Inferior parietal cortex (tissue), 1 donor: ENCODE results near the gene IGLL1.
"Not testable (repeated sequence)": the region's sequence is repeated elsewhere in the genome, so short reads cannot be mapped to it uniquely, and the experiment has no call there.

ENCODE experiments used
- DNase-seq: peaks from one replicate; pipeline ENCODE4 v3.0.0-alpha.2; 2016; ENCODE audit errors: extremely low spot score

Gene IGLL1

DNA sequence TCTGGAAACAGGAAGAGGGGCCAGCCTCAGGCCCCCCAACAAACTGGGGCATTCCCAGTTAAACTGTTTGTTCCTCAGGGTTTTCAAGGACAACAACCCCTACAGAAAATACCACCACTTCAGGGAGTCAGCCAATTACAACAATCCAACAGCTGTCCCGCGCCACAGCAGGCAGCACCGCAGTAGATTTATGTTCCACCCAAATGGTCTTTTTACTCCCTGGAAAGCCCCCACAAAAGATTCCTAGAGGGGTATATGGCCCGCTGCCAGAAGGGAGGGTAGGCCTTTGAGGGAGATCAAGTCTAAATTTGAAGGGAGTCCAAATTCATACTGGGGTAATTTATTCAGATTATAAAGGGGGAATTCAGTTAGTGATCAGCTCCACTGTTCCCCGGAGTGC, 39.3 kb downstream of the IGLL1 start:
- DNase-seq = not testable (repeated sequence)

DNA sequence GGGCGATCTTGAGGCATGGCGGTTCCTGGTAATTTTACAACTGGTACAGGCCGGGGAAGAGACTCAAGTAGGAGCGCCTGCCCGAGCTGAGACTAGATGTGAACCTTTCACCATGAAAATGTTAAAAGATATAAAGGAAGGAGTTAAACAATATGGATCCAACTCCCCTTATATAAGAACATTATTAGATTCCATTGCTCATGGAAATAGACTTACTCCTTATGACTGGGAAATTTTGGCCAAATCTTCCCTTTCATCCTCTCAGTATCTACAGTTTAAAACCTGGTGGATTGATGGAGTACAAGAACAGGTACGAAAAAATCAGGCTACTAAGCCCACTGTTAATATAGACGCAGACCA, 40.3 kb downstream of the IGLL1 start:
- DNase-seq = not testable (repeated sequence)

DNA sequence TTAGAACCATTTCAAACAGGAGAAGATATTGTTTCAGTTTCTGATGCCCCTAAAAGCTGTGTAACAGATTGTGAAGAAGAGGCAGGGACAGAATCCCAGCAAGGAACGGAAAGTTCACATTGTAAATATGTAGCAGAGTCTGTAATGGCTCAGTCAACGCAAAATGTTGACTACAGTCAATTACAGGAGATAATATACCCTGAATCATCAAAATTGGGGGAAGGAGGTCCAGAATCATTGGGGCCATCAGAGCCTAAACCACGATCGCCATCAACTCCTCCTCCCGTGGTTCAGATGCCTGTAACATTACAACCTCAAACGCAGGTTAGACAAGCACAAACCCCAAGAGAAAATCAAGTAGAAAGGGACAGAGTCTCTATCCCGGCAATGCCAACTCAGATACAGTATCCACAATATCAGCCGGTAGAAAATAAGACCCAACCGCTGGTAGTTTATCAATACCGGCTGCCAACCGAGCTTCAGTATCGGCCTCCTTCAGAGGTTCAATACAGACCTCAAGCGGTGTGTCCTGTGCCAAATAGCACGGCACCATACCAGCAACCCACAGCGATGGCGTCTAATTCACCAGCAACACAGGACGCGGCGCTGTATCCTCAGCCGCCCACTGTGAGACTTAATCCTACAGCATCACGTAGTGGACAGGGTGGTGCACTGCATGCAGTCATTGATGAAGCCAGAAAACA, 40.8 kb downstream of the IGLL1 start:
- peak; percentile 91 for DNase-seq

DNA sequence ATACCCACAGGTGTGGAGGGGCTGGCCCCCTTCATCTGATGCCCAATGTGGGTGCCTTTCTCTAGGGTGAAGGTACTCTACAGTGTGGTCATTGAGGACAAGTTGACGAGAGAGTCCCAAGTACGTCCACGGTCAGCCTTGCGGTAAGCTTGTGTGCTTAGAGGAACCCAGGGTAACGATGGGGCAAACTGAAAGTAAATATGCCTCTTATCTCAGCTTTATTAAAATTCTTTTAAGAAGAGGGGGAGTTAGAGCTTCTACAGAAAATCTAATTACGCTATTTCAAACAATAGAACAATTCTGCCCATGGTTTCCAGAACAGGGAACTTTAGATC, 41.4 kb downstream of the IGLL1 start:
- DNase-seq = not testable (repeated sequence)

DNA sequence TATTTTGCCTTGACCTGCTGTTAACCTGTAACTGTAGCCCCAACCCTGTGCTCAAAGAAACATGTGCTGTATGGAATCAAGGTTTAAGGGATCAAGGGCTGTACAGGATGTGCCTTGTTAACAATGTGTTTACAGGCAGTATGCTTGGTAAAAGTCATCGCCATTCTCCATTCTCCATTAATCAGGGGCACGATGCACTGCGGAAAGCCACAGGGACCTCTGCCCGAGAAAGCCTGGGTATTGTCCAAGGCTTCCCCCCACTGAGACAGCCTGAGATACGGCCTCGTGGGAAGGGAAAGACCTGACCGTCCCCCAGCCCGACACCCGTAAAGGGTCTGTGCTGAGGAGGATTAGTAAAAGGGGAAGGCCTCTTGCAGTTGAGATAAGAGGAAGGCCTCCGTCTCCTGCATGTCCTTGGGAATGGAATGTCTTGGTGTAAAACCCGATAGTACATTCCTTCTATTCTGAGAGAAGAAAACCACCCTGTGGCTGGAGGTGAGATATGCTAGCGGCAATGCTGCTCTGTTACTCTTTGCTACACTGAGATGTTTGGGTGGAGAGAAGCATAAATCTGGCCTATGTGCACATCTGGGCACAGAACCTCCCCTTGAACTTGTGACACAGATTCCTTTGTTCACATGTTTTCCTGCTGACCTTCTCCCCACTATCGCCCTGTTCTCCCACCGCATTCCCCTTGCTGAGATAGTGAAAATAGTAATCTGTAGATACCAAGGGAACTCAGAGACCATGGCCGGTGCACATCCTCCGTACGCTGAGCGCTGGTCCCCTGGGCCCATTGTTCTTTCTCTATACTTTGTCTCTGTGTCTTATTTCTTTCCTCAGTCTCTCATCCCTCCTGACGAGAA, 42.0 kb downstream of the IGLL1 start:
- DNase-seq = not testable (repeated sequence)

DNA sequence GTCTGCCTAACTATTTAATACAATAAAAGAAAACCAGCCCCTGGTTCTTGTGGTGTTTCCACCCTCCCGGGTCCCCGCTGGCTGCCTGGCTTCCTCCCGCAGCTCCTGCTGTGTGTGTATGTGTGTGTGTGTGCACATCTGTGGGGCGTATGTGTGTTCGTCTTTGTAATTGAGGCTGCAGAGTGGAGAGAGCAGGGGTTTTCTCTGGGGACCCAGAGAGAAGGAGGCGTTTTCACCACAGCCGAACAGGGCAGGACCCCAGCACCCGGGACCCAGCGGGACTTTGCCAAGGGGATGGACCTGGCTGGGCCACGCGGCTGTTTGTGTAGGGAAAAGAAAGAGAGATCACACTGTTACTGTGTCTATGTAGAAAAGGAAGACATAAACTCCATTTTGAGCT, 42.7 kb downstream of the IGLL1 start:
- DNase-seq = no peak

DNA sequence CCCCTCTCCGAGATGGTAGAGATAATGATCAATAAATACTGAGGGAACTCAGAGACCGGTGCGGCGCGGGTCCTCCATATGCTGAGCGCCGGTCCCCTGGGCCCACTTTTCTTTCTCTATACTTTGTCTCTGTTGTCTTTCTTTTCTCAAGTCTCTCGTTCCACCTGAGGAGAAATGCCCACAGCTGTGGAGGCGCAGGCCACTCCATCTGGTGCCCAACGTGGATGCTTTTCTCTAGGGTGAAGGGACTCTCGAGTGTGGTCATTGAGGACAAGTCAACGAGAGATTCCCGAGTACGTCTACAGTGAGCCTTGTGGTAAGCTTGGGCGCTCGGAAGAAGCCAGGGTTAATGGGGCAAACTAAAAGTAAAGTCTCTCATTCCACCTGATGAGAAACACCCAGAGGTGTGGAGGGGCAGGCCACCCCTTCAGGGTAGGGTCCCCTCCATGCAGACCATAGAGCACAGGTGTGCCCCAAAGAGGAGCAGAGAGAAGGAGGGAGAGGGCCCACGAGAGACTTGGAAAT, 43.2 kb downstream of the IGLL1 start:
- no peak for DNase-seq

DNA sequence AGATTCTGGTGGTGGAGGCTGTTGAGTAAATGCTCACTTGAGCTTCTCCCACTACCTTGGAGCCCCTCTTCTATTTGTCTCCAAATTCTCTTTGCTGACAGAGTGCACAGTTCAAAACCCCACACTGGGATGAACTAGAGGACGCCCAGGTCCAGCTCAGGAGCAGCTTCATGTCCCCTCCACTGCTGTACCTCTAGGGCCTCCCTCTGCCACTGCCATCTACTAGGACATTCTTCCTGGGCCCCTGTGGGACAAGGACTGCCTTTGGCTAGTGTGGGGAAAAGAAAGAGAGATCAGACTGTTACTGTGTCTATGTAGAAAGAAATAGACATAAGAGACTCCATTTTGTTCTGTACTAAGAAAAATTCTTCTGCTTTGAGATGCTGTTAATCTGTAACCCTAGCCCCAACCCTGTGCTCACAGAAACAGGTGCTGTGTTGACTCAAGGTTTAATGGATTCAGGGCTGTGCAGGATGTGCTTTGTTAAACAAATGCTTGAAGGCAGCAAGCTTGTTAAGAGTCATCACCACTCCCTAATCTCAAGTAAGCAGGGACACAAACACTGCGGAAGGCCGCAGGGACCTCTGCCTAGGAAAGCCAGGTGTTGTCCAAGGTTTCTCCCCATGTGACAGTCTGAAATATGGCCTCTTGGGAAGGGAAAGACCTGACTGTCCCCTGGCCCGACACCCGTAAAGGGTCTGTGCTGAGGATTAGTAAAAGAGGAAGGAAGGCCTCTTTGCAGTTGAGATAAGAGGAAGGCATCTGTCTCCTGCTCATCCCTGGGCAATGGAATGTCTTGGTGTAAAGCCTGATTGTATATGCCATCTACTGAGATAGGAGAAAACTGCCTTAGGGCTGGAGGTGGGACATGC, 44.1 kb downstream of the IGLL1 start:
- not testable (repeated sequence) for DNase-seq

DNA sequence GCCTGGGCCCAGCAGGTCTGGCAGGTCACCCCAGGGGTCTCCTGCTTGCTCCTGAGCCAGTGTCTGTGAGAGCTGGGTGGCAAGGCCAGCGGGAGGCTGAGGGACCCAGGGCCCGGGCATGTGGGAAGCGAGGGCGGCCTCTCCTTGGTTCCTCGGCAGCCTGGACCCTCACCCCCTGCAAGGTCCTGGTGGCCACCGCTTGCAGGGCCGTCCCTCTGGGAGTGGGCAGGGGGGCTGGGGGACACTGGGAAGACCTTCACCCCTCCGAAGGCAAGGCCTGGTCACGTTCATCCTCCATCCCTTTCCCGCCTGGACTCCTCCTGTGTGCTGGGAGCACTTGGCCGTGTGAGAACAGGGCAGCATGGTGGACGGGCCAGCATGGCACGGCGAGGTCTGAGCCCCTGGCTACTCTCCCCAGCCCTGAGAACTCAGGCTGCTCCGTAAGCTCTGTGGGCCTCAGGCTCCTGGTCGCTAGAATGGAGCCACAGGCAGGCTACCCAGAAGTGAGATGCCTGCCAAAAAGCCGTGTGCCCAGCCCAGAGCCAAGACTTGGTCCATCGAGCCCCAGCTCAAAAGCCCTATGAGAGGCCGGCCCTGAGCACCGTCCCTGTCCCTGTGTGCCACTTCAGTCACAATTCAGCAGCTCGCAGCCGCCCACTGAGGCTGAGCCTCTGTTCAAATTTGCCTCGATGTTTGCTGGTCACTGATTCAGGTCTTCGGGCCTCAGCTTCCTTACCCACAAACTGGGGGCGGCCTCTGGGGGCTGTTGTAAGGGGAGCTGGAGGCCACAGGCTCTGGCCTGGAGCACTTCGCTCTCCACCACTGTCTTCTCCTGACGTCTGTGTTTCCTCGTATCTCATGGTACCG, 45.0 kb downstream of the IGLL1 start:
- DNase-seq = no peak

DNA sequence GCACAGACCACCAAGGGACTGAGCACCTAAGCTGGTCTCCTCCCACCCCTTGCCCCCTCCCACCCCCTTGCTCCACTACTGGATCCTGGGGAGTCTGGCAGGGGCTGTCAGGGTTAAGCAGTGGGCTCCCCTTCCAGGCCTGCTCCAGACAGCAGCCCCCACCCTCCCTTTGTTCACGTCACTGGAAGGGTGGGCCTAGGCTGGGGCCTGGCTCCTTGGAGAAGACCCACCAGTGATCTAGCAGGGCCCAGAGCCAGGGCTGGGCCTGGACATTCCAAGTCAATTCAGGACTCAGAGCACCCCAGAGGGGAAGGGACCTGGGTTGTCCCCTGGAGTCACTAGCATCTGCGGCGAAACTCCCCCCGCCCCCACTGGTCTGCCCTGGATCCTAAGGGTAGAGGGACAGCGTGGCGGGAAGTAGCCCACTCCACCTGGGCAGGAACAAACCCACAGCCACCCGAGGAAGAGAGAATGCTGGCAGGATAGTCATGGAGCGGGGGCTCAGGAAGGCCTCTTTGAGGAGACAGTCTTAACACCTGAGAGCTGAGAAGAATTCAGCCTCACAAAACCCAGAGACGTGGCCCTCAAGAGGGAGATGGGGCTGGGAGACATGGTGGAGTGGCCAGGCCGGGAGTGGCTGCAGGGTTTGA, 45.8 kb downstream of the IGLL1 start:
- DNase-seq = no peak

DNA sequence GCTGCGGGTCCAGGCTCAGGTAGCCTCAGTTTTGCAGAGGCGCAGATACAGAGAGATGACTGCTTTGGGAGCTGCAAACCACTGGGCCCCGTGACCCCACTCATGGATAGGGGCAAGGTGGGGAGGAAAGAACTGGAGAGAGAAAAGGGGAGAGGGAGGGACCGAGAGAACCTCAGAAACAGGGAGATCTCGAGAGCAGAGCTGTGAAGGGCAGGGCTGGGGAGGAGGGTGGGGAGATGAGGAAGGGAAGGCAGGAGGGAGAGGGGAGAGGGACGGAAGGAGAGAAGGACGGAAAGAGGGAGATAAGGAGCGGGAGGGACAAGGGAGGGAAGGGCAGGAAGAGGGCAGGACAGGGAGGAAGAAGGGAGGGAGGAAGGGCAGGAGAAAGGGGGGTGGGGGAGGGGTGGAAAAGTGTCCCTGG, 46.3 kb downstream of the IGLL1 start:
- DNase-seq = no peak

DNA sequence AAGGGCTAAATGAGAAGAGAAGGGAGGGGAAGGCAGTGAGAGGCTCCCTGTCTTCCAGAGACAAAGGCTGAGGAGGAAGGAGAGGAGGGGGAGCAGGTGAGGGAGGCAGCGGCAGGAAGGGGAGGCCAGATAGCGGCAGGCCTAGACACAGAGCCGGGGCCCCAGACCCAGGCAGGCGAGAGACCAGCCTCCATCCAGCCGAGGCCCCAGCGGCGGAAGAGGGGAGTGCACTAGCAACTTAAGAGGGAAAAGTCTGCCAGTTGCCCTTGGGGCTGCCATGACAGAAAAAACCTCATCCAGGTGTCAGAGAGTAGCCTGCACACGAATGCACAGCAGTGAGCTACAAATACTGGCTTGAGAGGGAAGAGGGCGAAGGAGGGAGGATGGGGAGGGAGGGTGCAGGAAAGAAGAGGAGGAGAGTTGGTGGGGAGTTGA, 46.7 kb downstream of the IGLL1 start:
- no peak for DNase-seq

DNA sequence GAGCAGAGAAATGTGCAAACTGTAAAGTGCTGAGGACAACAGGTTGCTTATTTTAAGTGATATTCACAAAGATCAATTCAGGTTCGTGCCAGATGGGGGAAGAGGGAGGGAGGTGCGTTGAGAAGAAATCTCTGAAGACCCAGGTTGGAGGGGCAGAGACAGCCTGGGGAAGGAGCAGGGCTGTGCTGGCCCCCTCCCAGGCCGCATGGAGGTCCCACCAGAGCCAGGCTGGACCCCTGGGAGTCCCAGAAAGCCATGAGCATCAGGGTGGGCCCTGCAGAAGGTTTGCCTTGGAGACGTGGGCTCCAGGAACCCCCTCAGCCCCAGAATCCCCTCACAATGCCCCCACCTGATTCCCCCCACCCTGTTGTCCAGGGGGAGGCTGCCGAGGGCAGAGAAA, 47.4 kb downstream of the IGLL1 start:
- DNase-seq = no peak

DNA sequence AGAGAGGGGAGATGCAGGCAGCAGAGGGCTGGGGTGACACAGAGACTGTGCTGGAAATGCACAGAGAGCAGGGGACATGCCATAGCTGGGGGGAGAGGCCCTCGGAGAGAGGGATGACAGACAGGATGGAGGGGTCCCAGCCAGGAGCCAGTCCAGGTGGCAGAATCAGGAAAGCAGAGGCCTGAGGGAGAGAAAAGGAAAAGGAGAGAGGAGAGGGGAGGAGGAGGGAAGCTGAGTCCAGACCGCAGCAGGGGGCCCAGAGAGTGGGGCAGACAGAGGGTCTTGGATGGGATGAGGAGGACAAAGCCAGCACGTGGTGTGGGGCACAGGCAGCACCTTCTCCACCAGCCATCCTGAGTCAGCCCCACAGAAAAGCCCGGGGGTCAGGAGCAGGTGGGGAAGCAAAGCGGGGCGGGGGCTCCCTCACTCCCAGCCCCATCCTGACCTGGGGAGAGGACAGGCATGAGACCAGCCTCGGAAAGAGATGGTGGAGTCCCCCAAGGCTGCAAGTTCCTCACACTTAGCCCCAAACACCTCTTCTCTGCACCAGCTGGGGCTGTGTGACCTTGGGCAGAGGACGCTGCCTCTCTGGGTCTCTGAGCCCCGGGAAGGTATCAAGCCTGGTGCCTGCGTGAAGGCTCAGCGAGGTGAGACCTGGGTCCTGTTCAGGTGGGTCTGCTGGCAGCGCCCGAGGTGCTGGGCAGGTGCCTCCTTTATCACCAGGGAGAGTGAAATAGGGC, 48.0 kb downstream of the IGLL1 start:
- DNase-seq = no peak

DNA sequence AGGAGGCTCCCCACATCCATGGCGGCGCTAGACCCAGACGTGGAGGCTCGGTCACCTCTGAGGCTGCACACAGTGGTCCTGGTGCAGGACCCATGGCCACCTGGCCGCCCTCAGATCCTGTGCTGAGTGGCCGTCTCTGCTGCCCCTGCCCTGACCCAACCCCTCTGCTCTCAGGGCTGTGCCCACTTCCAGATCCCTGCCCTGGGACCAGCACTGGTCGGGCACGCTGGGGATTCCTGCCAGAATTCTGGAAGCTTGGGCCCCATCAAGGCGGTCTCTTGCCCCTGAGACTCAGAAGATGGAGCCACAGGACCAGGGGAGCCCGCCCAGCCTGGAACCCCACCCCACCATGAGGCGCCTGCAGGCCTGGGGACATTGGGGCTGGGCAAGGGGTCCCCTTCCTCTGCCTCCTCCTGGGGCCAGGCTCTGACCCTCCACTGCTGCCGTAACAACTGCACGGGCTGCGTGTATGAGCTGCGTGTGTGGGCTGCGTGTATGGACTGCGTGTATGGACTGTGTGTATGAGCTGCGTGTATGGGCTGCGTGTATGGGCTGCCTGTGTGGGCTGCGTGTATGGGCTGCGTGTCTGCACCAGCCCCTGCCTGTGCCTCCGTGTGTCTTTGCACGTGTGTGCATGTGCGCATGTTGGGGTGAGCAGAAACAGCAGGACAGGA, 48.7 kb downstream of the IGLL1 start:
- no peak for DNase-seq

DNA sequence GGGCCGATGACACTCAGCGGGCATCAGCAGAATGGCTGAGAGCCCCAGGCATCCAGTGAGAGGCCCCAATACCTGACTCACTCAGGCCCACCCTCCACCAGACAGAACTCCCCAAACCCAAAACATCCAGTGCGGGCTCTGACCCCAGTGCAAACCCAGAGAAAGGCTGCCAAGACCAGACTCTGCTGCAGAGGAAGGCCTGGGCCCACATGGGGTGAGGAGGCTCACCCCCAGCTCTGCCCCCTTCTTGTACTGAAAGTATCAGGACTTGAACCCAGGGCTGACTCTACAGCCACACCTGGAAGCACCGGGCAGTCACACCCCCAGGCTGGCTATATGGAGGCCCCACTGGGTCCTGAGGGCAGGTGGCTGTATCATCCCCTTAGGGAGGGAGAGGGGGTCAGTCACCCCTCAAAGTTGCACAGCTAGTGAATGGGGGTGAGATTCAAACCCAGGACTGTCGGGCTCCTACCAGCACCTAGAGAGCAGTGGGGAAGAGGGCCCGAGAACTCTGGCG, 49.3 kb downstream of the IGLL1 start:
- no peak for DNase-seq

DNA sequence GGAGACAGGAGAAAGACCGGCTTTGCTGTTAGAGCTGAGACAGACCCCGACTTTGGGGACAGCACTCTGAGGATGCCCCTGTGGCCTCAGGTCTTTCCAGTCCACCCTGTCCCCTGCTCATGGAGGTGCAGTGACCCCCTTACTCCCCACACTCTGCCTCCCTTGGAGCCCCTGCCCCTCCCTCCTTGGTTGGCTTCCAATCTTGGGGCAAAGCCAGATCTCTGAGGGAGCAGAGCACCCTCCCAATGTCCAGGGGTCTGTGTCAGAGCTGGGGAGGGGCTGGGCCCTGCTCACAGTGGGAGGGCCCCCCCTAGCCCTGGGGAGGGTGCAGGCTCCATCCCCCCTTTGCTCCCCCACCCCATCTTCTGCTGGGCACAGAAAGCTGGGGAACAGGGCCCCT, 50.0 kb downstream of the IGLL1 start:
- DNase-seq = no peak

DNA sequence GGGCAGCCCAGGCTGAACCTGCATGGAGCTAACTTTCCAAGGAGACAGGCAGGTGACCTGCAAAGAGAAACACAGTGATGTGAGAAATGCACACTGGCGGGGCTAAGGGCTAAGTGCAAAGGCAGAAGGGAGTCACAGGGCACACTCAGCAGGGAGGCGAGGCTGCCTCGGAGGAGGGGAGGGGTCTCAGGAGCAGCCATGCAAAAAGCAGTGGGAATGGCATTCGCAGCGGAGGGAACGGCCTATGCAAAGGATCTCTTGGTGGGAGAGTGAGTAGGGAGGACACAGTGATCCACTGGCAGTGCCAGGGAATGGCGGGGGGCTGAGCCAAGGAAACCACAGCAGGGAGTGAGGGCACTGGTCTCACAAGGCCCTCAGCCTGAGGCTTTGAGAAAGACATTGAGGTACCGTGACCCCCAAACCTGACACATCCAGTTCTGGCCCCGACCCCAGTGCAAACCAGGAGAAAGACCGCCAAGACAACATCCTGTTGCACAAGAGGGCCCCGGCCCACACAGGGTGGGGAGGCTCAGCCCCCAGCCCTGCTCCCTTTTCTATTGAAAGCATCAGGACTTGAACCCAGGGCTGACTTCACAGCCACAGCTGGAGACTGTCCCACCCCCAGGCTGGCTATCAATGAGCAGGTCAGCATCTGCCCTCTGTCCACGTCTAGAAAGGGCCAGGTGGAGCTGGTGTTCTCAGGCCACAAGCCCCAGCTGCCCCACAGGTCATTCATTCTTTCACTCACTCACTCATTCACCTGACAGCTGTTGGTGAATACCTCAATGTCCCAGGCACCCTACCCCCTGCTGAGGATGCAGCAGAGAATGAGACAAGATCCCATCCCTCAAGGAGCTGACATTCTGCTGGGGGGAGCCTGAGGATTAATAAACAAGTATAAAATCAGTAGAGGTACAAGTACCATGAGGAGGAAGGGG, 50.7 kb downstream of the IGLL1 start:
- DNase-seq = no peak
